Measurements from ENCODE around the gene C1orf226.
"Not testable (repeated sequence)": the region's sequence is repeated elsewhere in the genome, so short reads cannot be mapped to it uniquely, and the experiment has no call there.

The C1orf226 gene, protein sequence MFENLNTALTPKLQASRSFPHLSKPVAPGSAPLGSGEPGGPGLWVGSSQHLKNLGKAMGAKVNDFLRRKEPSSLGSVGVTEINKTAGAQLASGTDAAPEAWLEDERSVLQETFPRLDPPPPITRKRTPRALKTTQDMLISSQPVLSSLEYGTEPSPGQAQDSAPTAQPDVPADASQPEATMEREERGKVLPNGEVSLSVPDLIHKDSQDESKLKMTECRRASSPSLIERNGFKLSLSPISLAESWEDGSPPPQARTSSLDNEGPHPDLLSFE

DNA sequence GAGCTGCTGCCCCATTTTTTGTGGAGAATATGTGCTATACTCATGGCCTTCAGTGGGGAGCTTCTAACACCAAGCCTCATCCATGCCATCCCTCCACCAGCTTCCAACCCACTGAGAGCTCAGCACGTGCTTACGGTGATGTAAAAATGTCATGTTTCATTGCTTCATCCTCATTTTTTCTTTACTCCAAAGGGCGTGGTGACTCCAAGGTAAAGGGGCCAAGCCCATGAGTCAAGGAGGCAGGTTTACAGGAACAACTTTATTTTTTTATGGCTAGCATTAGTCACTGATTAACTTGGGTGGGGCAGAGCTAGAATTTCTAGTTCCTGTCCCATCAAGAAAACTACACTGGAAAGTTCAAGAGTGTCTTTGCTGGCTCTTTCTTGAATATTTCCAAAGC, at the start of gene C1orf226:
Gene C1orf226 (plus strand): TSS at position 346 of the 400 bp plus-strand sequence. CDS start 174 bp downstream, outside the sequence.
- DNase-seq, result no peak

DNA sequence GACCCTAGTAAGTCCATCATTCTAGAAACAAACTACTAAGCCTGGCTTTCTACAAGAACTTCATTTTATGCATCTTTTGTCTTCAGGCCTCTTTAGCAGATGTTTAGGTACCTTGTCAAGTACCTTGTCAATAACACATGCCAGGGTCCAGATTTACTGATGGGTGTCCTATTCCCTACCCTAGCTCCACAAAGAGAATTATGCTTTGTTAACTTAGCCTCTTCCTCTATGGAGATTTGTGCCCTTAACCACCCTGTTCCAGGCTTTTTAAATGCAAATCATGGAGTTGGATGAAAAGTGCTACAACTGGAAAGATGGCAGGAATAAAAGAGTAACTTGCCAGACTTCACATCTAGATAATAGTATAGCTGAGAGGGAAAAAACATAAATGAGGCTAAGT, 47.5 kb upstream of the C1orf226 start:
- DNase-seq, result no peak

DNA sequence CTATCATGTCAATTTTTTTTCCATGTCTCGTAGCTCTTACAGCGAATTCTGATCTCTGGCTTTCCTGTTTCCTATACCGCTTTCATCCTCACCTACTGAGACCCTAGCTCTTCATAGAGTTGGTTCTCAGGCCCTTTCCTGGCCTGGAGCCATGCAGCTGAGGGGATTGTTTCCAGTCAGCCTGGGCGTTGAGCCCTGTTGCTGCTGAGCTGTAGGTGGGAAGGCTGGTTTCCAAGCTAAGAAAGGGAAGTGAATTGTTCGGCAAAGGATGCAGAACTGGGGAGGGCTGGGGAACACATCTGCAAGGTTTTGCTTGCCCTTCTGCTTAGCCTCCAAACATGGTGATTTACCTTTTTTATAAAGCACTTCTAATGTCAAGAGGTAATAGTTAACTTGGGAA, 46.4 kb upstream of the C1orf226 start:
- DNase-seq, result no peak

- DNase-seq, result no peak
Measured at GRCh38 chr1:162336621-162337285, 44.8 kb upstream of the C1orf226 start.

- no peak for DNase-seq
Measured at GRCh38 chr1:162342452-162342983, 39.0 kb upstream of the C1orf226 start.

DNA sequence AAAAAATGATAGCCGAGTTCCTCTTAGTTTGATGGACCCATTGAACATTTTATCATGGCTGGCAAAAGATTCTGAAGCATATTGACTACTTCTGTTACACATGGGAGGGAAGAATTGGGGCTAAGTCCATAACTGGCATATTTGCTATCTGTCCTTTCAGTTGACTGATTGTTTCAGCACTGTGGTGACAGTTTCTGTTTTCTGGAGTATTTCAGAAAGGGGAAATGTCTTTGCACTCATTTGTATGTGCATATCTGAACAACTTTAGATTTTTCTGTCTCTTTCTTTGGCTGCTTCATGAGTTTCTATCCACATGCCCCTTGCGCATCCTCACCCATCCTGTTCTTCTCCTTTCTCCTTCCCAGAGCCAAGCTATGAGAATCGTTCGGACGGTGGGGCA, 38.1 kb upstream of the C1orf226 start:
- no peak for DNase-seq

GRCh38 chr1:162347281-162347680, 34.2 kb upstream of the C1orf226 start:
- no peak for DNase-seq

GRCh38 chr1:162349635-162350330, 31.7 kb upstream of the C1orf226 start:
- DNase-seq, result peak; percentile 79

GRCh38 chr1:162351246-162351842, 30.2 kb upstream of the C1orf226 start:
- no peak for DNase-seq

DNA sequence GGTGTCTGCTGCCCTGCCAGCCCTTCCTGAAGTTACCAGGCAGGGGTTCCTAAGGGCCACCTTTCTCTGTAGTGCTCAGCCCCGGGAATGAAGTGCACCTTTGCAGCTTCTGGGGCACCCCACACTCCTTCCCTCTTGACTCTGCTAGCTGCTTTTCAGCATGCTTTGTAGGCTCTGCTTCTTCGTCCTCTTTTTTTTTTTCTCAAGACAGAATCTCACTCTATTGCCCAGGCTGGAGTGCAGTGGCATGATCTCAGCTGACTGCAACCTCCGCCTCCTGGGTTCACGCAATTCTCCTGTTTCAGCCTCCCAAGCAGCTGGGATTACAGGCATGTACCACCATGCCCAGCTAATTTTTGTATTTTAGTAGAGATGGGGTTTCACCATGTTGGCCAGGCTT, 29.7 kb upstream of the C1orf226 start:
- not testable (repeated sequence) for DNase-seq

- DNase-seq, result no peak
Measured at GRCh38 chr1:162353078-162353477, 28.4 kb upstream of the C1orf226 start.

GRCh38 chr1:162353702-162354101, 27.8 kb upstream of the C1orf226 start:
- DNase-seq, result no peak

GRCh38 chr1:162357681-162358266, 23.8 kb upstream of the C1orf226 start:
- peak; percentile 21 for DNase-seq

GRCh38 chr1:162358928-162359327, 22.6 kb upstream of the C1orf226 start:
- no peak for DNase-seq

DNA sequence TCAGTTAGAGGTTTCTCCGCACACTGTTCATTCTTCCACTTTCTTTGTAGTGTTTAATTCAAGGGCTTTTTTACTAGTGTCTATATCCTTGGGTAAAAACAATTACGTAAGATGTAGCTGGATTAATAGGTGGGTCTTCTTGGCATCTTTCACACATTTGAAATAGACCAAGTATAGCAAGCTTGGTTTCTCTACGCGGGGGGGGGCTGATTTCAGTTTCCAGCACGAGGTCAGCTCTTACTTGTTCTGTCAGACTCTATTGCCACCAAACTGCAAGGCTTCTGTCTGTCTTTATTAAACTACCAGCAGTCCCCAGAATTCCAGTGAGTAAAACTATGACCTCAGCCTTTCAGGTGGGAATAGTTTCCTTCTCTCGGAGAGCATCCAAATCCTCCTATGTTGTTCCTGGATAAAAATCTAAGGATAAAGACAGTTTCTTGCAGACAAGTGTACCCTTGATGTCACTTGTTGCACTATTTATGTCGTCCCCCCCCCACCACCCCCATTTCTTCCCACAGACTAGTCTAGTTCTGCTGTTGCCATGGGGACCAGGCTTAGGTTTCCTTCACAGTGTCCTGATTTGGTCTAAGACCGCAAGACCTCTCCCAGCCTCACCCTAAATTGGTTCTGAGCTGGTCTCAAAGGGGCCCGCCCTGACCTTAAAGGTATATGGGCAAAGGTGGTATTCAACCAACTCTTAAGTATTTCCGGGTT, 21.8 kb upstream of the C1orf226 start:
- no peak for DNase-seq

DNA sequence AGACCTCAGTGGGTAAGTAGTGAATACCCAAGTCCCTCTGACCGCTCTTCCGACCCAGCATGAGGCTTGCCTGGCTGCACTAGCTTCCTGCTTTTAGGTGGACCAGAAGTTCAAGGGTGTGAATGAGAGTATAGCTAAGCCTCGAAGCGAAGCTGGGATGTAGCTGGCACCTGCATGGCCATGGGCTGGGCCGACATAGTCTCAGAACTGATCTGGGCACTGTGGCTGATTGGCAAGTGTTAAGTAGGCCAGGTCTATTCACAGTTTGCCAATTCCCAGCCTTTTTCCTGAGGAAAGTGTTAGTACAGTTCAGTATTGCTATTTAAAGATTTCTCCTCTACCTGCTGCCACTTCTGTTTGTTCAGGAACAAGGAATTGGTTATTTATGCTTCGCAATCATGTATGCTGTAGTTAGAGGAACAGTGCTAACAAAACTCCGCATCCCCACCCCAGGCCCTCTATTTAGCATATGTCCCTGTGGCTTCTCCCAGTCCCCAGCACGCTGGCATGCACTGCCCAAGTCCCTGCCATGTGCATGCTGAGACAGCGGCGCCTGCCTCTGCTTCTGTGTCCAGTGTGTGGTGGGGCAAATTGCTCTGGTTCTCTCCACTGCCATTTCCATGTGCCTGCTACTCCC, 21.2 kb upstream of the C1orf226 start:
- DNase-seq, result no peak

DNA sequence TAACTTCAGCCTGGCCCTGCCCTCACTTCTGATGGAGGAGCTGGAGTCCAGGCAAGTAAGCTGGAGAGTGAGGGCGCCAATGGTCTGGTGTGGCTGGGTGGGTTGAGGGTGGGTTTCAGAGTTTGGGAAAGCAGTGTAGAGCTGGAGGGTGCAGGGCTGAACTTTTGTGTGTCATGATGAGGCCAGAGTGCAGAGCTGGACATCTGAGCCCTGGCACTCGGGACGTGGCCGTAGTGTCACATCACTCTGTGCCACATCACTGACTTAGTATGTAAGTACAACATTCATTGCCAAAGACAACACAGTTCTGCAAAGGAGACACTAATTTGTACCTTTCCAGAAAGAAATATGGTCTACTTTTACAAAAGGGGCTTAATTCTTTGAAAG, 20.7 kb upstream of the C1orf226 start:
- DNase-seq, result no peak

DNA sequence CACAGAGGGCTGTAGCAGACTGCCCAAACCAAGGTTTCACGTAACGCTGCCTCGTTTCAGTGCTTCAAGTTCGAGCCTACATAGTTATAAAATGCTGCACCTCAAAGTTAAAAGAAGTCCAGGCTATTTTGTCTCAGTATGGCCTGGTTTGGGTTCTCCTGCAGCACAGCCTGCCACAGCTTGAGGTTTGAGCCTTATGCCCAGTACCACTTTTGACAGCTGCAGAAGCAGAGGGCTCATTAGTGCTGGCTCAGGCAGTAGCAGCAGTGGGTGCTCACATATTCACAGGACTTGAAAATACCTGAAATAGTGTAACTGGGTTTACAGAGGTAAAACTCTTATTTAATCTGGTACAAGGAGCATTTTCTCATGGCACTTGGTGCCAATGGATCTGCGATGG, 20.2 kb upstream of the C1orf226 start:
- no peak for DNase-seq

DNA sequence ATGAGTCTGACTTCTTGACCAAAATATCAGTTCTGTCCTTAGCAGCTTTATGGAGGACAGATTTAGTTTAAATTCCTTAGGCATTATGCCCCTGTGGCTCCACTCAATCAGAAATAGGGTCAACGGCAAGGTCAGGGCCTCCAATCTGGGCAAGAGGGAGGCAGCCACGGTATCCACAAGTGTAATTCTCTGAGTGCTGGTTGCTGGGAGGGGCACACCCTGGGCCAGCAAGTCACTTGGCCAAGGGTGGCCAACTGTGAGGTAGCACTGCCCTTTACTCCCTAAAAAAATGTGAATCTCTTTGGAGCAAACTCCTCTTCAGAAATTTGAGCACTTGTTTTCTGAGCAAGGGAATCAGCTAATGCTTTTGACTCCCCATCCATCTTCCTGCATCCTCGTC, 17.7 kb upstream of the C1orf226 start:
- no peak for DNase-seq

GRCh38 chr1:162364498-162364897, 17.0 kb upstream of the C1orf226 start:
- peak; percentile 9 for DNase-seq

GRCh38 chr1:162365284-162366020, 16.1 kb upstream of the C1orf226 start:
- DNase-seq, result no peak

Measured in fibroblast of skin of right quadriceps (primary cell).